T-helper 1 cell treated with Interleukin-12 subunit alpha and Interleukin-12 subunit beta and Interleukin-4 antibody, amounts not matched to agents 30 μg/mL and 1 μg/mL, for 36 hours (primary cell): ENCODE measurements around the gene FAM171A2.
"Not testable (repeated sequence)": the region's sequence is repeated elsewhere in the genome, so short reads cannot be mapped to it uniquely, and the experiment has no call there.

ENCODE experiments used
- H3K27ac Mint-ChIP-seq: one replicate; pipeline ENCODE4 v1.8.0; 2021; ENCODE audit warnings: mild to moderate bottlenecking, mixed read lengths
- H3K27me3 Mint-ChIP-seq: one replicate; pipeline ENCODE4 v1.8.0; 2021; ENCODE audit warnings: low read depth, mixed read lengths
- H3K36me3 Mint-ChIP-seq: one replicate; pipeline ENCODE4 v1.8.0; 2021; ENCODE audit warnings: low read depth, mixed read lengths
- H3K4me1 Mint-ChIP-seq: one replicate; pipeline ENCODE4 v1.8.0; 2021; ENCODE audit warnings: low read depth, mixed read lengths
- H3K4me3 Mint-ChIP-seq: one replicate; pipeline ENCODE4 v1.8.0; 2021; ENCODE audit warnings: mild to moderate bottlenecking, moderate library complexity, mixed read lengths
- H3K9me3 Mint-ChIP-seq: one replicate; pipeline ENCODE4 v1.8.0; 2021; ENCODE audit warnings: mixed read lengths

Gene FAM171A2

GRCh38 chr17:44375196-44376017 lies 11.8 kb upstream of the FAM171A2 start:
- Mint-ChIP-seq H3K4me3 (no peak overlapping the region), H3K9me3 (no peaks in the 10 kb centered on the region), H3K4me1 (no peaks in the 10 kb centered on the region), H3K27ac (no peak overlapping the region), H3K27me3 (peaks cover 6% of the 10 kb centered on the region), H3K36me3 (no peaks in the 10 kb centered on the region)

GRCh38 chr17:44374306-44375195 lies 10.9 kb upstream of the FAM171A2 start:
- Mint-ChIP-seq H3K4me3 (no peak overlapping the region), H3K9me3 (no peaks in the 10 kb centered on the region), H3K36me3 (no peaks in the 10 kb centered on the region), H3K4me1 (peaks cover 3% of the 10 kb centered on the region), H3K27ac (no peak overlapping the region), H3K27me3 (peaks cover 10% of the 10 kb centered on the region)

- no peak overlapping the region for H3K4me3 Mint-ChIP-seq
- H3K27ac Mint-ChIP-seq: no peak overlapping the region
- no peaks in the 10 kb centered on the region for H3K9me3 Mint-ChIP-seq
- peaks cover 6% of the 10 kb centered on the region for H3K4me1 Mint-ChIP-seq
- peaks cover 23% of the 10 kb centered on the region for H3K27me3 Mint-ChIP-seq
- H3K36me3 Mint-ChIP-seq: no peaks in the 10 kb centered on the region
These were observed 8.4 kb upstream of the FAM171A2 start for GRCh38 chr17:44372036-44372435.

GRCh38 chr17:44369414-44370023 lies 5.9 kb upstream of the FAM171A2 start:
- H3K4me1 Mint-ChIP-seq, H3K36me3 Mint-ChIP-seq: not testable (repeated sequence)

GRCh38 chr17:44368391-44369243 lies 5.0 kb upstream of the FAM171A2 start:
- not testable (repeated sequence) for H3K27ac Mint-ChIP-seq, H3K9me3 Mint-ChIP-seq, H3K4me1 Mint-ChIP-seq, H3K4me3 Mint-ChIP-seq, H3K36me3 Mint-ChIP-seq
- H3K27me3 Mint-ChIP-seq: peaks cover 54% of the 10 kb centered on the region

More at GRCh38 chr17:44369414-44370023, 5.9 kb upstream of the FAM171A2 start:
- Mint-ChIP-seq H3K27me3 (peaks cover 47% of the 10 kb centered on the region), H3K4me3 (peak overlapping the region; percentile 10)
- not testable (repeated sequence) for H3K27ac Mint-ChIP-seq, H3K9me3 Mint-ChIP-seq

GRCh38 chr17:44367231-44367979 lies 3.8 kb upstream of the FAM171A2 start:
- Mint-ChIP-seq H3K27ac (no peak overlapping the region), H3K9me3 (no peaks in the 10 kb centered on the region), H3K27me3 (peaks cover 54% of the 10 kb centered on the region), H3K4me1 (peaks cover 6% of the 10 kb centered on the region), H3K4me3 (no peak overlapping the region), H3K36me3 (no peaks in the 10 kb centered on the region)

GRCh38 chr17:44365051-44365450 lies 1.4 kb upstream of the FAM171A2 start:
- not testable (repeated sequence) for H3K27ac Mint-ChIP-seq, H3K4me3 Mint-ChIP-seq, H3K36me3 Mint-ChIP-seq, H3K4me1 Mint-ChIP-seq, H3K9me3 Mint-ChIP-seq
- peaks cover 64% of the 10 kb centered on the region for H3K27me3 Mint-ChIP-seq

GRCh38 chr17:44362949-44363612 lies 572 bp downstream of the FAM171A2 start:
- no peaks in the 10 kb centered on the region for H3K4me1 Mint-ChIP-seq
- no peak overlapping the region for H3K27ac Mint-ChIP-seq
- peak overlapping the region; percentile 74 for H3K4me3 Mint-ChIP-seq
- H3K36me3 Mint-ChIP-seq: no peaks in the 10 kb centered on the region
- H3K27me3 Mint-ChIP-seq: peaks cover 65% of the 10 kb centered on the region
- no peaks in the 10 kb centered on the region for H3K9me3 Mint-ChIP-seq

GRCh38 chr17:44362459-44362948 lies 1.1 kb downstream of the FAM171A2 start:
- H3K36me3 Mint-ChIP-seq: no peaks in the 10 kb centered on the region
- H3K9me3 Mint-ChIP-seq: no peaks in the 10 kb centered on the region
- no peak overlapping the region for H3K4me3 Mint-ChIP-seq
- H3K27me3 Mint-ChIP-seq: peaks cover 60% of the 10 kb centered on the region
- no peak overlapping the region for H3K27ac Mint-ChIP-seq
- no peaks in the 10 kb centered on the region for H3K4me1 Mint-ChIP-seq

- Mint-ChIP-seq H3K4me1 (no peaks in the 10 kb centered on the region), H3K9me3 (no peaks in the 10 kb centered on the region), H3K27me3 (peaks cover 51% of the 10 kb centered on the region), H3K36me3 (no peaks in the 10 kb centered on the region), H3K27ac (no peak overlapping the region), H3K4me3 (no peak overlapping the region)
These were observed 2.1 kb downstream of the FAM171A2 start for GRCh38 chr17:44361292-44362260.

GRCh38 chr17:44360826-44361225 lies 2.8 kb downstream of the FAM171A2 start:
- Mint-ChIP-seq H3K4me1 (no peaks in the 10 kb centered on the region), H3K9me3 (no peaks in the 10 kb centered on the region), H3K27ac (no peak overlapping the region), H3K27me3 (peaks cover 44% of the 10 kb centered on the region), H3K36me3 (no peaks in the 10 kb centered on the region), H3K4me3 (no peak overlapping the region)

GRCh38 chr17:44360144-44360533 lies 3.5 kb downstream of the FAM171A2 start:
- no peaks in the 10 kb centered on the region for H3K9me3 Mint-ChIP-seq
- H3K27me3 Mint-ChIP-seq: peaks cover 44% of the 10 kb centered on the region
- no peaks in the 10 kb centered on the region for H3K4me1 Mint-ChIP-seq
- no peak overlapping the region for H3K27ac Mint-ChIP-seq
- no peaks in the 10 kb centered on the region for H3K36me3 Mint-ChIP-seq
- H3K4me3 Mint-ChIP-seq: no peak overlapping the region
